Neural progenitor cell (in vitro differentiated cells): ENCODE measurements around the gene GID4. TPM values are rescaled to one million over a fixed set of nuclear protein-coding genes. Genes with fewer than 3 reads are reported as not detected.
A peak's percentile ranks its signal among the peaks of the same experiment; 100 is the strongest.

ENCODE experiments used
- DNase-seq: peaks from one replicate; pipeline ENCODE4 v3.0.0-alpha.2; 2016; ENCODE audit warnings: low spot score
- H2AFZ ChIP-seq: fragments of 200-600 bp; sonication (generic); replicated peaks from 2 replicates; pipeline ENCODE4 v1.6.1; 2016; ENCODE audit warnings: antibody characterized with exemption
- H3F3A ChIP-seq: fragments of 200-600 bp; sonication (generic); 2 replicates; pipeline ENCODE4 v1.6.1; 2016; ENCODE audit warnings: antibody characterized with exemption, low read depth
- H3K27ac ChIP-seq: fragments of 200-600 bp; sonication (generic); 2 replicates; pipeline ENCODE4 v1.5.1; 2016; ENCODE audit warnings: mild to moderate bottlenecking
- H3K27me3 ChIP-seq: fragments of 200-600 bp; sonication (generic); 2 replicates; pipeline ENCODE4 v1.6.1; 2016; ENCODE audit warnings: mild to moderate bottlenecking, moderate library complexity
- H3K36me3 ChIP-seq: fragments of 200-600 bp; sonication (generic); 2 replicates; pipeline ENCODE4 v1.5.1; 2016
- H3K4me1 ChIP-seq: fragments of 200-600 bp; sonication (generic); 2 replicates; pipeline ENCODE4 v1.6.1; 2016; ENCODE audit warnings: mixed run types
- H3K4me2 ChIP-seq: fragments of 200-600 bp; sonication (generic); 2 replicates; pipeline ENCODE4 v1.6.1; 2016
- H3K4me3 ChIP-seq: fragments of 200-600 bp; sonication (generic); 2 replicates; pipeline ENCODE4 v1.5.1; 2016
- H3K79me2 ChIP-seq: fragments of 200-600 bp; sonication (generic); 2 replicates; pipeline ENCODE4 v1.6.1; 2016; ENCODE audit warnings: low read depth
- H3K9ac ChIP-seq: fragments of 200-600 bp; sonication (generic); 2 replicates; pipeline ENCODE4 v1.6.1; 2016
- H3K9me3 ChIP-seq: fragments of 200-600 bp; sonication (generic); 2 replicates; pipeline ENCODE4 v1.5.1; 2016; ENCODE audit warnings: low read depth
- H4K20me1 ChIP-seq: fragments of 200-600 bp; sonication (generic); 2 replicates; pipeline ENCODE4 v1.6.1; 2016; ENCODE audit warnings: low read depth
- H3K27ac Mint-ChIP-seq: 3 replicates; pipeline ENCODE4 v1.8.0; 2021; ENCODE audit warnings: mixed read lengths
- H3K27me3 Mint-ChIP-seq: 2 replicates; pipeline ENCODE4 v1.8.0; 2022; ENCODE audit warnings: low read depth, mild to moderate bottlenecking, inconsistent platforms, moderate library complexity, mixed read lengths; ENCODE audit not compliant: insufficient read depth
- H3K36me3 Mint-ChIP-seq: 3 replicates; pipeline ENCODE4 v1.8.0; 2021; ENCODE audit warnings: mixed read lengths
- H3K4me1 Mint-ChIP-seq: 3 replicates; pipeline ENCODE4 v1.8.0; 2021; ENCODE audit warnings: mixed read lengths
- H3K4me3 Mint-ChIP-seq: 3 replicates; pipeline ENCODE4 v1.8.0; 2021; ENCODE audit warnings: mild to moderate bottlenecking, moderate library complexity, mixed read lengths
- H3K9me3 Mint-ChIP-seq: 3 replicates; pipeline ENCODE4 v1.8.0; 2020; ENCODE audit warnings: mixed read lengths
- CTCF ChIP-seq: fragments of 200-600 bp; sonication (generic); IDR thresholded peaks from 2 replicates; pipeline ENCODE4 v1.5.1; 2017; ENCODE audit warnings: antibody characterized with exemption, mild to moderate bottlenecking
- EZH2 ChIP-seq: fragments of 200-600 bp; sonication (generic); IDR thresholded peaks from 2 replicates; pipeline ENCODE4 v1.6.1; 2017; ENCODE audit warnings: antibody characterized with exemption, mild to moderate bottlenecking, moderate library complexity
- EZH2phosphoT487 ChIP-seq: fragments of 200-600 bp; sonication (generic); IDR thresholded peaks from 2 replicates; pipeline ENCODE4 v1.6.1; 2017; ENCODE audit warnings: antibody characterized with exemption
- total RNA-seq: library from RNA; depleted of rRNA; stranded (reverse); fragments of >200 nt; gene quantifications from 2 replicates; pipeline ENCODE4 v1.2.3, GENCODE V29; 2015; ENCODE audit warnings: low replicate concordance

The GID4 gene
- total RNA-seq, 1 donor from 2014 or later: 10.6 TPM

- peaks cover 38% of the 10 kb centered on the region for H3K79me2 ChIP-seq
- DNase-seq: peak; percentile 43
- H3K4me1 Mint-ChIP-seq: peaks cover 40% of the 10 kb centered on the region
Measured at GRCh38 chr17:18040261-18040858, 1.2 kb downstream of the GID4 start.

GRCh38 chr17:18041776-18042175, 2.6 kb downstream of the GID4 start:
- no peak overlapping the region for H3K4me3 ChIP-seq
- H2AFZ ChIP-seq: no peak overlapping the region
- H3K4me3 Mint-ChIP-seq: peak overlapping the region; percentile 95
- H3K27me3 ChIP-seq: no peaks in the 10 kb centered on the region
- peaks cover 6% of the 10 kb centered on the region for H3F3A ChIP-seq
- no peak overlapping the region for H3K4me2 ChIP-seq
- H3K27ac Mint-ChIP-seq: no peak overlapping the region
- TF ChIP-seq EZH2phosphoT487: no peak
- TF ChIP-seq EZH2: no peak
- no peak for TF ChIP-seq CTCF
- H4K20me1 ChIP-seq: peaks cover 33% of the 10 kb centered on the region
- H3K27me3 Mint-ChIP-seq: peaks cover 5% of the 10 kb centered on the region
- H3K9ac ChIP-seq: no peak overlapping the region
- H3K4me1 Mint-ChIP-seq: peaks cover 40% of the 10 kb centered on the region
- no peaks in the 10 kb centered on the region for H3K9me3 ChIP-seq
- DNase-seq: no peak
- peaks cover 38% of the 10 kb centered on the region for H3K79me2 ChIP-seq
- no peak overlapping the region for H3K27ac ChIP-seq
- peaks cover 7% of the 10 kb centered on the region for H3K4me1 ChIP-seq
- peaks cover 1% of the 10 kb centered on the region for H3K36me3 Mint-ChIP-seq
- H3K9me3 Mint-ChIP-seq: no peaks in the 10 kb centered on the region
- no peaks in the 10 kb centered on the region for H3K36me3 ChIP-seq

More at GRCh38 chr17:18040261-18040858, 1.2 kb downstream of the GID4 start:
- H3K9me3 Mint-ChIP-seq: no peaks in the 10 kb centered on the region
- TF ChIP-seq CTCF: no peak
- TF ChIP-seq EZH2phosphoT487: no peak
- no peak for TF ChIP-seq EZH2
- H3K36me3 Mint-ChIP-seq: peaks cover 1% of the 10 kb centered on the region
- H3K4me1 ChIP-seq: peaks cover 7% of the 10 kb centered on the region
- no peaks in the 10 kb centered on the region for H3K27me3 ChIP-seq
- H3K9ac ChIP-seq: peak overlapping the region; percentile 73
- H2AFZ ChIP-seq: peak overlapping the region; percentile 90
- H3K36me3 ChIP-seq: no peaks in the 10 kb centered on the region
- peak overlapping the region; percentile 98 for H3K4me2 ChIP-seq
- H3K9me3 ChIP-seq: no peaks in the 10 kb centered on the region
- H4K20me1 ChIP-seq: peaks cover 33% of the 10 kb centered on the region
- peak overlapping the region; percentile 81 for H3K4me3 ChIP-seq
- peak overlapping the region; percentile 95 for H3K4me3 Mint-ChIP-seq
- no peak overlapping the region for H3K27ac ChIP-seq
- peaks cover 6% of the 10 kb centered on the region for H3F3A ChIP-seq
- H3K27me3 Mint-ChIP-seq: peaks cover 5% of the 10 kb centered on the region
- H3K27ac Mint-ChIP-seq: no peak overlapping the region

GRCh38 chr17:18042983-18043382, 3.8 kb downstream of the GID4 start:
- H3K4me3 Mint-ChIP-seq: no peak overlapping the region
- TF ChIP-seq CTCF (no peak), EZH2phosphoT487 (no peak), EZH2 (no peak)

More at GRCh38 chr17:18042983-18043382, 3.8 kb downstream of the GID4 start:
- Histone ChIP-seq H3K27me3 (no peaks in the 10 kb centered on the region), H3K4me1 (peaks cover 7% of the 10 kb centered on the region), H3K4me3 (no peak overlapping the region), H4K20me1 (peaks cover 33% of the 10 kb centered on the region), H3K9me3 (no peaks in the 10 kb centered on the region), H2AFZ (no peak overlapping the region), H3K9ac (no peak overlapping the region), H3K36me3 (no peaks in the 10 kb centered on the region), H3F3A (peaks cover 6% of the 10 kb centered on the region), H3K27ac (no peak overlapping the region), H3K4me2 (no peak overlapping the region), H3K79me2 (peaks cover 32% of the 10 kb centered on the region)
- H3K27ac Mint-ChIP-seq: no peak overlapping the region
- DNase-seq: no peak
- H3K27me3 Mint-ChIP-seq: peaks cover 5% of the 10 kb centered on the region
- H3K4me1 Mint-ChIP-seq: peaks cover 33% of the 10 kb centered on the region
- H3K9me3 Mint-ChIP-seq: no peaks in the 10 kb centered on the region
- H3K36me3 Mint-ChIP-seq: peaks cover 8% of the 10 kb centered on the region
